Tibial nerve (tissue), 4 donors: Measurements from ENCODE around the gene ZC3H12C.

Experiments used
- CTCF ChIP-seq, 5 experiments: fragments of 200-600 bp in 3 of 5; fragments of 450-650 bp in 2 of 5; sonication (generic) in 3 of 5; IDR thresholded peaks; one replicate each; pipeline ENCODE4 v1.5.1; 2016 to 2019; ENCODE audit warnings: antibody characterized with exemption in 5 of 5, mild to moderate bottlenecking in 3 of 5, moderate library complexity in 2 of 5
- EP300 ChIP-seq, 2 donors: sonication (generic); formaldehyde crosslinking; IDR thresholded peaks; one replicate each; pipeline ENCODE4 v1.6.1; 2017; ENCODE audit warnings: antibody characterized with exemption in 2 of 2, mild to moderate bottlenecking in 1 of 2

- no peak for TF ChIP-seq EP300 (IDR thresholded peaks at IDR 0.05)
- no peak for TF ChIP-seq CTCF (IDR thresholded peaks at IDR 0.05)
Observed at GRCh38 chr11:110200241-110200640, 107.0 kb downstream of the ZC3H12C start.
